Measurements from ENCODE around the gene IMMT. TPM values are rescaled to one million over a fixed set of nuclear protein-coding genes. Genes with fewer than 3 reads are reported as not detected.

The IMMT gene
- total and polyA plus RNA-seq, 2 of the 8 experiments (the other 6 are each of a cell fraction or from before 2014, with no cell fraction given): 37.7 to 103 TPM

GRCh38 chr2:86235196-86235980 is 40.1 kb upstream of the IMMT start (continued):
- TF ChIP-seq KDM5A (IDR thresholded peaks at IDR 0.05; ENCODE audit: low read length) (no peak), SIN3A (conservative IDR thresholded peaks at IDR 0.05 in 1 of 2, IDR thresholded peaks at IDR 0.05 in 1 of 2; ENCODE audit: low read depth in 1 of 2, low read length in 2 of 2) (no peak)

All from H1 (cell line).